ENCODE data around the gene TKFC.

GRCh38 chr11:61309739-61310138 lies 23.3 kb upstream of the TKFC start:
- TF ChIP-seq YY1 (IDR thresholded peaks at IDR 0.05; ENCODE audit: low read depth) = no peak
- TF ChIP-seq REST (IDR thresholded peaks at IDR 0.05; ENCODE audit: low read depth) = no peak
- no peak for TF ChIP-seq MAX (IDR thresholded peaks at IDR 0.05)
- no peak for TF ChIP-seq EGR1 (IDR thresholded peaks at IDR 0.05)
- no peak for TF ChIP-seq ZBTB7A (IDR thresholded peaks at IDR 0.05; ENCODE audit: low read depth)
- no peak for TF ChIP-seq CEBPB (IDR thresholded peaks at IDR 0.05)
- no peak for TF ChIP-seq TCF12 (IDR thresholded peaks at IDR 0.05; ENCODE audit: low read depth)
- TF ChIP-seq TEAD4 (IDR thresholded peaks at IDR 0.05) = no peak
- TF ChIP-seq USF1 (IDR thresholded peaks at IDR 0.05) = no peak
- TF ChIP-seq EP300 (IDR thresholded peaks at IDR 0.05; ENCODE audit: borderline replicate concordance) = no peak

Data from Ishikawa (cell line).